WI38 (cell line): ENCODE data around the gene TBC1D8.

Experiments
- H3K4me3 ChIP-seq: 2 replicates; pipeline ENCODE4 v1.5.1; 2011; ENCODE audit warnings: low read depth, mild to moderate bottlenecking, control low read depth, low read length
- CTCF ChIP-seq: IDR thresholded peaks from 2 replicates; pipeline ENCODE4 v1.5.1; 2012; ENCODE audit warnings: low read depth, mild to moderate bottlenecking, control low read depth, low read length

TBC1D8 gene

GRCh38 chr2:101115664-101116063 is 35.5 kb downstream of the TBC1D8 start:
- H3K4me3 ChIP-seq: no peak overlapping the region
- TF ChIP-seq CTCF: no peak

DNA sequence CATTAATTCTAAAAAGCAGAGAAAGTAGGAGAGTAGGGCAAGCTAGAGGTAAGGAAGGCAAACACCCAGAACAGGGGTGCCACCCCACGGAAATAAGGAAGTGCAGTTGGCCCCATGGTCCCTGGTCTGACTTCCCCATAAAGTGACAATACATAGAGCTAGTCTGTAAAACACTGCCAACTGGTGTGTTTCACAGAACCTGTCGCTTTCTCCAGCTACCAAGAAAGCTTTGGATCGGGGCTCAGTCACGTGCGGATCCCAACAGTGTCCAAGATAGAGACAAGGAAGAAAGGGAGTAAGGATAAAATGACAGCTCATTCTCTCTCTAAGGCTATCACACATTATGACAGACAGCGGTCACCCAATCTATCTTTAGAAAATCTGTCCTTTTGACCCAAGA is 36.4 kb downstream of the TBC1D8 start:
- no peak for TF ChIP-seq CTCF
- no peak overlapping the region for H3K4me3 ChIP-seq

DNA sequence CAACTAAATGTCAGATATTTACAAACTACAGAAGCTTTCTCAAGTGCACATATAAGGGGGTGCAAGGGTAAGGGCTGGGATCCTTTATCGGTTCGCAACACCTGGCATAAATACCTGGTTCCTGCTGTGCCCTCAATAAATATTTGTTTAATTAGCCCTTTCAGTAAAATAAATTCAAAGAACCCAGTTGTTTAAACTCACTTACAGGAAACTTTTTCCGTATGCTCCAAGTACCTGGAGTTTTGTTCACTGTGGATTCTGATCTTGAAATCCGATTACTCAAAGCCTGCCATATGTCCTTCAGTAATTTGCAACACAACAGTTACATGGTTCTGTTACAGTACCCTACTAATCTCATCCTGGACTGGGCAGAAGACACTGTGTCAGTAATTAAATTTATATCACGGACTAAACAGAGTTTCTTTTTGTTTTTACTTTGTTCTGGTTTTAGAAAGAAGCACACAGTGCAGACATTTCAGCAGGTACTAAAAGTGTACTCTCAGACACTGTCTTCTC is 36.9 kb downstream of the TBC1D8 start:
- no peak for TF ChIP-seq CTCF
- no peak overlapping the region for H3K4me3 ChIP-seq

GRCh38 chr2:101113441-101114267 is 37.5 kb downstream of the TBC1D8 start:
- TF ChIP-seq CTCF: no peak
- no peak overlapping the region for H3K4me3 ChIP-seq

DNA sequence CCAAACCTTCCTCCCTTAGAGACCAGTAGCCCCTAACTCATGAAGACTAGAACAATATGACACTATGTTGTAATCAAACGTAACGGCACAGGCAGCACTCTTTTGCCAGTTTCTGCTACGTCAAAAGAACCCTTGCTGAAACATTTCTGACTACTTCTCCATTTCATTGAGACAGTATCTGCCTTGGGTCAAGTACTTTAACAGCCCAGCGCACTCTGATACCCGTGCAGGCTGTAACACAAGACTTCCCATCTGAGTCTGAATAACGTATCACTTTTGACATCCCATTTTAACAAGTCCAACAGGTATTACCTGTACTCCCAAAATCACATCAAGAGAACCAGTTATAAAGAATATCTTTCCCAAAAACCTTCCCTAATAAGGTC is 38.4 kb downstream of the TBC1D8 start:
- no peak for TF ChIP-seq CTCF
- H3K4me3 ChIP-seq: no peak overlapping the region

DNA sequence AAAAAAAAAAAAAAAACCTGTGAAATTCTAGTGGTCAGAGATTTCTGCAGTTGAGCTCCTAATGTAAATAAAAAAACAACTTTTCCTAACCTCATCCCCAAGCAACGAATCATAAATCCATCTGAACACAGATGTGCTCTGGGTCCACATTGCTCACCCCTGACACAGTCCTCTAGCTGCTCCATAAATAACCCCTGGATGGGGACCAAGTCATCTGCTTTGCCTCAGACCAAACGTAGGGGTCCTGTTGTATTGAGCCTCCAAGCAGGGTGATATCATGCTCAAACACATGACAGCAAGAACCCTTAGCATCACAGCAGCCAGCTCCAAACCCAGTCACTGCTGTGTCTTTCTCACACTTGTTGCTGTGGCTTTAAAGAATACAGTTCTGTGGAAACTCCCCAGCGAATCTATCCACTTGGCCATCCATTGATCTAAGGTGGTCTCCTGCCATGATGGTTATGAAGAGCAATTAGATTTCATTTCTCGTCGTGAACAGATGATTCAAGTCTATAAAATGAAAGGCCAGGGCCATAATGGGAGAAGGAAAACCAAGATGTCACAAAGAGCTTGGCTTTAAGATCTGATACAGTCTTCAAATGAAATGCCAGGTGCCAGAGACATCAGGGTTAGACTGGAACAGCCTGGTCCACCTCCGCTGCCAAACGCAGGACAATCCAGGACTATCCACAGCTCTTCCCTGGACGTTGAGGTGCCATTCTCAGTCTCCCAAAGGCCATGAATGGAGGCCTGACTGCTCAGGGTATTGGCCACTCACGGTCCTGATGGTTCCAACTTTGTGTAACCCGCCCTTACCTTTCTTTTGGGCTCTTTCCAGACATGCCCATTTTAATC is 39.0 kb downstream of the TBC1D8 start:
- TF ChIP-seq CTCF: no peak

More for the DNA sequence above, 39.0 kb downstream of the TBC1D8 start:
- H3K4me3 ChIP-seq: no peak overlapping the region
